CD1c-positive myeloid dendritic cell (primary cell): ENCODE measurements around the gene BOC.

ENCODE experiments used
- DNase-seq: peaks from one replicate; pipeline ENCODE4 v3.0.0-alpha.2; 2016; ENCODE audit errors: extremely low spot score

Gene BOC

DNA sequence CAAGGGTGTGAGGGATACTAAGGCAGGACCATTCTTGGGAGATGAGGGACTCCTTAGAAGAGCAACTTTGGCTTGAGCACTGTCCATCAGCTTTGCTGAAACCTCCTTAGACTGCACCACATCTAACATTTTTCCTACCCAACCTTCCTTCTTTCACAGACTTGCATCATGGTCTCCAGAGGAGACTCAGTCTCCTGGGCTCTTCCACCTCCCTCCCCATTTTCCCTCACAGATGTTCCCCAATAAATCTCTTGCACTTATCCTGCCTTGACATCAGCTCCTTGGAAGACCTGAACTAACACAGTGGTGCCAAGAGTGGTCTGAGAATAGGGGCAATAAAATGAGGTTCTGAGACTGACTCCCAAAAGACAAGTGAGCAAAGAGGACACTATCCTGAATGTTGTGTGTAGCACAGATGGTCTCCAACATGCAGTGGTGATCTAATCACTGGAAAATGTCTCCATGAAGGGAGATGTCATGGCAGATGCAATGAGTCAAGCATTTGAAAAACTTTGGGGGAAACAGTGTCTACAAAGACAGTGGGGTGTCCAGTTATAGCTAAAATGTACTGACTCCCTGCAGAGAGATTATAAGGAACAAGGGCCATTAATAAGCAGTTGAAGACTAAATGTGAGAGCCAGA, 26.0 kb upstream of the BOC start:
- DNase-seq, result no peak

DNA sequence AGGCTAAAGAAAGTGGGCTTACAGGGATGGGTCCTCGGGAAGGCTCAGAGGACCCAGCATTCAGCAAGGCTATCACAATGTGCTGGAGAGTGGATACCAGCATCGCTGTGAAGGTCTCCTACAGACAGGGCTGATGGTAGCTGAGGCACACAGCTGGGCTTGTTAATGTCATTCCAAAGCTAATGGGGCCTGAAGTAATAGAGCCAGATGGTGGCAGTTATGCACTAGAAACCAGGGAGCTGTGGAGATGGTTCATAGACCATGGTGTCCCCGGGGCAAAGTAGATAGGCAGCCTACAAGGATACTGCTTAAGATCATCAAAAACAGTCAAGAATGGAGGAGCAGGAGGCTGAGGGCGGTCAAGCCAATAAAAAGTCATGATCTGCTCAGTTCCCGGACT, 24.8 kb upstream of the BOC start:
- DNase-seq, result no peak

DNA sequence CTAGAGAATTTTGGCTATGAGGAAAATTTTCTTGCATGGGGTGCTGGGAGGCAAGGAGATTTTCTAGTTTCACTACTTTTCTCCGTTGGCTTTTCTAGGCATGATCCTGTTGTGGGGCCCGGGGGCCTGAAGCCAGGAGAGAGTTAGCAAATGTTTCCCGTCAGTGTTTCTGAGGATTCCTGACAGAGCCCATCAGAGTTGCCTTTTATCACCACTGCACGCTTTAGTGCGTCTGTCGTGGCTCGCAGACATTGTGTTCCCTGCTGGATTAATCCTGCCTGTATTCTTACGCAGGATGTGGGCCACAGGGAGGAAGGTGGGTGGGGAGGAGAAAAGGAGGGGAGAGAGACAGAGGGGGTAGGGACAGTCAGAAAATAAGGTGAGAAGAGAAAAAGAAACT, 18.1 kb upstream of the BOC start:
- no peak for DNase-seq

DNA sequence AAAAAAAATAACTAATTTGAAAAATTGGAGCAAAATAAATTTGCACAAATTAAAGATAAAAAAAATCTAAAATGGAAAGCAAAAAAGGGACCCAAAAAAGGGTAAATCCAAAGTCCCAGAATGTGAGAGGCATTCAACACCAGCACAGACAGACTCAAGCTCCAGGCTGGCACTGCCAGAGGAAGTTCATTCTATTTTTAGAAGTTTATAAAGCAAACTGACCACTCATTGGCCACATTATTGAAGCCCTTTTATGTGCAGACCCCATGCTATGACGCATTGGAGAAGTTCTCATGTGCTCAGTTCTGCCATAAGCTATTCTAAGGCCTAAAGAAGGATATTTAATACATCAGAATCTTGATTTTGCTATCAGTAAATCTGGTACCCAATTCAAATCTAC, 17.6 kb upstream of the BOC start:
- DNase-seq, result no peak

DNA sequence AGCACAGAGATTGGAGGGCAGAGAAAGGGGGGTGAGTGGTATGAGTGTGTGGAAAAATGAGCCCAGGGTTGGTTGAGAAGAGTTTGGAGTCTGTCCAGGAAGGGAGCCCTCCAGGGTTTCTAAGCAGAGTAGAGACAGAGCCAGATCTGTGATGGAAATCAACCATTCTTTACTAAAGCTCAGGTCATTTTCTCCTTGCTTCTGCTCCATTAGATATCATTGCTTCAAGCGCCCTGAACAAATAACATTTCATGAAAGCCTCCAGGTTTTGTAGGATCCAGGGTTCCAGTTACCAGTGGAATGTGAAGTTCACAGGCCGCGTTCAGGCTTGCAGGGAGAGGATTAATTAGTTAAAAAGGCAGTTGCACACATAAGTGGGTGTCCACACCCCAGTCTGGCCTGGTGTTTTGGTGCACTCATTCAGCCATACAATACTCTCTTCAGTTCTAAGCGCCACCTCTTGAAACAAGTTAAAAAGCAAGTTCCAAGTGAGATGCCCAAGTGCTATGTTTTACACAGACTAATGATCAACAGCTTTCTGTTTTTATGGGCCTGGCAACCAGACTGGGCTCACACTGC, 16.4 kb upstream of the BOC start:
- DNase-seq, result no peak

DNA sequence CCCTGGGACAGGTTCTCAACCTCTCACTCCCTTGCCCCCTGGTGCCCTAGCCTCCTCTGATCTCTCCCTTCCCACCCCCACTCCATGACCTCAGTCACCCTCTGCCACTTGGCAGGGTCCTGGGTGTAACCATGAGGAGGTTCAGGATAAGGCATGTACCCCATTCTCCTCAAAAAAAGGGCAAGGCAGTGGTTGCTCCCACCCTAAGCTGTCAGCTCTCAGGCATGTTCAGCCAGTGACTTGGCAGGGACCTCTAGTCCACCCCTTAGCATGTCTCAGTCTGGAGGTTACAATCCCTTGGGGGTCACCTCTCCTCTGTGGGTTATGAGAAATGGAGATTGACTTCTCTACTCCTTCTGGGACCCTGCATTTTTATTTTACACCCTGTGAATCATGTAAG, 11.0 kb upstream of the BOC start:
- no peak for DNase-seq

DNA sequence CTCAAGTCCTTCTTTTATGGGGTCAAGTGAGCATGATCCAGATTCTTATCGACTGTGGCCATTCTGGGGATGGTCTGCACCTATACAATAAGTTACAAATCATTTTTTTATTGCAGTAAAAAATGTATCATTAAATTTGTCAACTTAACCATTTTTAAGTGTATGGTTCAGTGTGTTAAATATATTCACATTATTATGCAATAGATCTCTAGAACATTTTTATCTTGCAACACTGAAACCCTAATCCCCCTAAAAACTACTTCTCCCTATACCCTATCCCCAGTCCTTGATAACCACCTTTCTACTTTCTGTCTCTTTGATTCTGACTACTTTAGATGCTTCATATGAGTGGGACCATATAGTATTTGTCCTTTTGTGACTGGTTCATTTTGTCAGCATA, 10.4 kb upstream of the BOC start:
- DNase-seq, result no peak

DNA sequence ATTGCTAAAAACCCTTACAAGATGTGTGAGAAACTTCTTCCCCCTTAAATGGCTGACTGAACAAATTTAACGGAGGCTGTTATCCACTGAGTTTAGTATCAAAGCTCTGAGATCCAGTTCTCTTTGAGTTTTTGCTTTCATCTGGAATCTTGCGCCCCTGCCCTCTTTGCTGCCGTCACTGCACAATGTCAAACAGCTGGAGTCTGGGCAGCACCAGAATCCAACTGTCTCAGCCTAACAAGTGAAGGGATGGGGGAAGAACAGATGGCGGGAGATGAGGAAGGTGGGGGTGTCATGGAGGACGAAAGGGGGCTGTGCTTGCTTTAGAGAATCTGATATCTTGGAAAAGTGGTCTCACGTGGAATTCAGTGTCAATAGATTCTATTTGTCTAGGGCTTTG, 7.0 kb upstream of the BOC start:
- DNase-seq, result no peak

DNA sequence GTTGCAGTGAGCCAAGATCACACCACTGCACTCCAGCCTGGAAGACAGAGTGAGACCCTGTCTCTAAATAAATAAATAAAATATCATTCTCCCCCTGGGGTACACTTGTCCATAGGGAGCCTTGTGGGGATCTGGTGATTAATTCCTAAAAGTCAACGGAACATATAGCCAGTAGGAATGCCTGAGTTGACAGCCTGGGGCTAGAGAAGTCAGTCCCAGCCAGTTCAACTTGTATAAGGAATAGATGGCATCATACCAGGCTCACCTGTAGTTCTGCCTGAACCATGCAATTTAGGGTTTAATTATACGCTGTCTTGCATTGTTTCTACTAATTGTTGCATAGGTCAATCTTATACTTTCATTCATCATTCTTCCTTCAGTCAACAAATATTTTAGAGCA, 5.9 kb upstream of the BOC start:
- DNase-seq, result no peak

DNA sequence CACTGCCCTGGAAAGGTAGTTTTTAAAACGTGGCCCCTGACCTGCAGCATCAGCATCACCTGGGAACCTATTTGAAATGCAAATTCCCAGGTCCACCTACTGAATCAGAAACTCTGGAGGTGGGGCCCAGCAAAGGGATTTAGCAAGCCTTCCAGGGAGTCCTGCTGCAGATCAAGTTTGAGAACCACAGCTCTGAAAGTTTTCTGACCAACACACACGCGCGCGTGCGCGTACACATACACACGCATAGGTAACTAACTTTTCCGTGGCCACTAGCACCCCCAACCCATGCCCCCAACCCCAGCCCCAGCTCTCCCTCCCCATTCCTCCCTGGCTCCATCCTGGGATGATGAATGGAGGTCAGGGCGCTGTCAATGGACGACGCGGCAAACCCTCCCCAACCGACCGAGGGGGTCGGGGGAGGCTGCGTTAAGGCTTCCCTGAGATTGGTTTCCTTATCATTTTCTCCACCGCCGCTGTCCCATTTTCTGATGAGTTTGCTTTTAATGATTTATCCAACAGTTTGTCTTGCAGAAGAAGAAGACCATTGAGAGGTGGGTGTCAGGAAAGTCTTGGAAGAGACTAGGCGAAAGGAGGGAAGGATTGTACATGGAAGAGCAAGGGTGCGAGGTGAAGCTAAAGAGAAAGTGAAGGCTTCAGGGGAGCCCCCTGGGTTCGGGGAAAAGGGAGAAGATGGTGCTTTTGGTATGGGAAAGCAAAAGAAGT, 590 bp upstream of the BOC start:
- DNase-seq, result no peak

DNA sequence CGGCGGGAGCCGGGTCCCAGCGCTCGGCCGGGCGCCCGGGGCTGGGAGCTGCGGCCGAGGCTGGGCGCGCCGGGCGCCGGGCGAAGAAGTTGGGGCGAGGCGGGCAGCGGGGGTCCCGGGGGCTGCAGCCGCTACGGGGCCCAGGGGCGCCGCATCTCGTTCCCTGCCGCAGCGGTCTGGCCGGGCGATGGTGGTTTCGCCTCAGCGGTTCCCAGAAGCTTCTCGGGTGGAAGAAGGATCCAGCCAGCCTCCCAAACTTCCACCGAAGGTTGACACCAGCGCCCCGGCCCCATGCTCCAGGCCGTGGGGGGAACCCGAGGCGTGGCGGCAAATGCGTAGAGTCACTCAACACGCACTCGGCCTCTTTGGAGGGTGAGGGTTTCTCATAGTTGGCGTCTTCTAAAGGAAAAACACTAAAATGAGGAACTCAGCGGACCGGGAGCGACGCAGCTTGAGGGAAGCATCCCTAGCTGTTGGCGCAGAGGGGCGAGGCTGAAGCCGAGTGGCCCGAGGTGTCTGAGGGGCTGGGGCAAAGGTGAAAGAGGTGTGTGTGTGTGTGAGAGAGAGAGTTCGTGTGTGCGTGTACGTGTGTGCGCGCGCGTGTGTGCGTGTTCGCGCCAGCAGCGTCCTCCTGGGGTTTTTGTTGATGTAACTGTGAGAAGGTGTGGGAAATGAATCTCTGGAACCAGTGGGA, 940 bp downstream of the BOC start:
- DNase-seq, result peak; percentile 71

DNA sequence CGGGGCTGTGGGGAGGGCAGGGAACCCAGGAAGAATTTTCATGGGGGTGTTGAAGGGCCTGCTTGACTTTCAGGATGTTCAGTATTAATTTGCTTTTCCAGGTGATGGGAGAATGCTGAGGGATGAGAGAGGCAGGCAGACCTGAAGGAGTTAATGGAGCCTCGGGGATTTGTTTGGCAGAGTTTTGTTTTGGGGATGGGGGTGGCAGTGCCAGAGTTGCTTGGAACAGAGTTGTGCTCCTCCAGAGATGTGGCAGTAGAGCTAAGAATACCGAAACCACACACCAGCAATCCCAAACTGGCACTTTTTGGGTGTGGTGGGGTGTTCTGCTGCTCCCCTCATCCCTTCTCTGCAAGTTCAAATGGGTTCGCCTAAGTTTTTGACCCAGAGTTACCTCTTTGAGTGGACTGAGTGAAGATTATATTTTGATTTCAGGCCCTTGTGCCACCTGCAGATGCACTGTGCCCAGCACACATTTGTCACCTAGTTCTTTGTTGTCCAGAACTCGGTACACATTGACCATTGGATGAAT, 1.6 kb downstream of the BOC start:
- no peak for DNase-seq

DNA sequence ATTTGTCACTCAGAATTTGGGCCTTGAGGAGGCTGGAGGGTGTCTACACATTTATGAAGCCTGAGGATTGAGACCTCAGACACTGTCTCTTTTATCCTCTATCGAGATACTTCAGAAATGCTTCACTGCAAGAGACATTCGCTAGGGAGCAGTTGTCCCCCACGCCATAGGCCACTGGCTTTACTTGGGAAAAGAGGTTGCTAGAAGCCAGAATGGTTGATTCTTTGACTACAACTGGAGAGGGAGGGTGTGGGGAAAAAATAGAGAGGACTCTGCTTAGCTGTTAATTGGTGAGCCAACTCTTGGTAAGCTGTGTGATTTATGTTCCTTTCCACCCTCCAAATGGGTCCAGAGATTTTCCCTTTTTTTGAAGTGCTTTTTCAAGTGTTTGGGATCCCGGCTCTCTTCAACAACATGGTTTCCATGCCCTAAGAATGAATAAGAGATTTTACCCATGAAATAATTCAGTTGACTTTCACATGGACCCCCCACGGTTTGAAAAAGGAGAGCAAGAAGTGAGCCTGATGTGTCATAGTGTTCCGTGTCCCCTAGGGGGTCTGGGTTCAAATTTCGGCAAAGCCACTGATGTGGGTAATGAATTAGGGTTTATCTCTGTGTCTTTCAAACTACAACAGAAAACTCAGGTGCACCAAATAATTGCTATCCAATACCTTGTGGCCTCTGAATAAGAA, 2.7 kb downstream of the BOC start:
- no peak for DNase-seq

DNA sequence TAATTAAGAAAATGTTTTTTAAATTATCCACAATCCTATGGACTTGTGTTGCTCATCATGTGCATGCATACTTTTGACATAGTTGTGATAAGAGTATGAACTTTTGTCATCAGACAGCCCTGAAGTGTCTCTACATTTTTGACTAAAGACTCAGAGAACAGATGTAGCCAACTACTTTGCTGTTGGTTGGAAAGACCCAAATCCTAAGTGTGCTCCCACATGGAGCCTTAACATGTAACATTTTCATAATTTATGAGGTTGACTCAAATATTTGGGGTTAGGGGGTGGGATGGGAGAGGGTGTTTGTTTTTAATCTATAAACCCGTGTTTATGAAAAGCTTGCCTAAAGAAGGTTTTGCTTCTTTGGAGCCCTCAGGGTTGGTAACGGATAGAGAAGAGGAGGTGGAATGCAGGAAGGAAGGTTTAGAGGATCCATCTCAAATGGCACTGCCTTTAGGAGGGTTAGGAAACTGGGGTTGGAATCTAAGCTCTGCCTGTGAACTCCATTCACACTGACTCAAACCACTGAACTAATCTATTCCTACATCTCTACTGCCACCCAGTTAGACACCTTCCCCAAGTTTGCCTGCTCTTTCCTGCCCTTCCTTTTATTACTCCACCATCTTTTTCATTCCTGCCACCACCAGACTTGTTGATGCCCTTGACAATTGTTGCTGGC, 3.7 kb downstream of the BOC start:
- no peak for DNase-seq

DNA sequence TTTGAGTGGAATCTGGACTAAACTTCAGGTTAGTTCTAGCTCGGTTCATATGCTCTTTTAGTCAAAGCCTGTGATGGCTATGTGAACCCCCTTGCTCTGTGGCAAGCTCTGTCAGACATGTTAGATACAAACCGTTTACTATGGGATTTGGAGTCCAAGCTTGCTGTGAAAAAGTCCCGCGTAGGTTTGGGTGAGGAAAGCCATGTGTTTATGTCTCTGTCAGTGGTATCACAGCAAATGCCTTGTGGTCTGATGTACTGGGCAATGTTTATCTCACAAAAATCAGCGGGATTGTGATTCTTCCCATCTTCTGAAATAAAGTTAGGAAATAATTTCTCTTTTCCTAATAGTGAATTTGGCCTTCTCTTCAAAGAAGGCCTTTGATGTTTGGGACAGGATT, 5.0 kb downstream of the BOC start:
- no peak for DNase-seq

DNA sequence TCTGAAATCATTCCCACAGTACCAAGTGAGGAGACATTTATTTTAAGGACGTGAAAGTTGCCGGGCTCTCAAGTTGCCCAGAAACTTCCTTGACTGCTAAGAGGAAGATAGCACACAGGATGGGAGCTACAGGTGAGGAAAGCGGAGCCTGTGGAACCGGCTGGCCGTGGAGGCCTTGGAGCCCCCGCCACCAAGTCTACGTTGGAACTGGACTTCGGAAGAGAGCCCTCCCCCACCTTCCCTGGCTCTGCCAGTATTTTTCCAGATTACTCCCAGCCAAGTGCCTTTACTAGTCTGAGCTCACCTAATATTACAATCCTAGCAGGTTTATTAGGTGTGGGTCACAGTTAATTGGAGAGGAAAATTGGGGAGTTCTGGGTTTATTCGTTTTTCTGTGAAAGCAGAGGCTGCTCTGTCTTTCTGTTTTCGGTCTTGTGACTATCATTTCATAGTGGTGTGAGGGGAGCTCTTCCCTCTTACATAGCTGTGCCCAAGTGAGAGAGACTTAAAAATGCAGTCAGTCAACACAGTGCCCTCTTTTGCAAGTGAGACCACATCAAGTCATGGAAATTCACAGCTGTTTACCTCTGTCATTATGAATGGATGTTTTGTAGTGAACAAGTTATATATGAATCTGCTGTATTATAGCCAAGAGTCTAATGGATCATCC, 6.8 kb downstream of the BOC start:
- no peak for DNase-seq

DNA sequence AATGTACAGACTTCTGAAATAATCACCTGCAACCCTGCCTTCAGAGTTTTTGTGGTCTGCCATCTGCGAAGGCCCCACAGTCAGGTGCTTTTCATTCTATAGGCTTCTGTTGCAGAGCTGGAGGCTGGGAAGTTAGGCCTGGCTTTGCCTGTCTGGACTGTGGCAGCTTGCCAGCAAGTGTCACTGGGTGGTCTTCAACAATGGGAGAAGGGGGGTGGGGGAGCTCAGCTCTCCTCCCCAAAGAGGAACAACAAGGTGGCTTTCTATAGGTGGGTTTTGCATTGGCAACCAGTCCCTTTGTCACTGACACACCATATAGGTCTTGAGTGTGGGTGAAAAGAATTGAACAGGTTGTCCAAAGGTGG, 7.3 kb downstream of the BOC start:
- no peak for DNase-seq

DNA sequence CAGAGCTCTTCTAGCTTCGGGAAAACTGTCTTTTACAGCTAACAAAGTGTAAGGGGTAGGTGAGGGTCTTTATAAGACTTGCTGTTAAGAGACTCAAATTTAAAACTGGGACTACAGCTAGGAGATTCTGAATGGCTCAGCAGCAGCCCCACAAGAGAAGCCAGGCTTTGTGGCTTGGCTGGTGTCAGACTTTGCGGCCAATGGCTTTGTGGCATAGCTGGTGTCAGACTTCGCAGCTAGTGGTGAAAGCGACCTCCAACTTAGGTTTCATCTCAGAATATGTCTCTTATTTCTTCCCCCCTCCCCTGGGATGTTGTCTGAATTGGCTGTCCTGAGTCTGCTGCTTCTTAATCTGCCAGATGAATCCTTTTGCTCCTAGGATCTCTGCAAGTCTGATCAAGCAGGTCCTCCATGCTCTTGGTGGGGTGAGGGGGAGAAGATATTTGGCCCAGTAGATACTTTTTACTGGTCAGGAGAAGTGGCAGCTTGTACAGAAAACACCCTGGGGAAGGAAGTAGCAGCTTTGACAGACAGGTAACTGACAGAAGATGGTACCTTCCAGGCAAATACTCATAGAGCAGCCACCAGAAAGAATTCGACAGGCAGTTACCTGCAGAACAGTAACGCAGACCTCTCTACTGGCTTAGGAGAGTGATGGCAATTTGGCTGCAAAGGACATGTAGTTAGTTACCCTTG, 8.4 kb downstream of the BOC start:
- DNase-seq, result no peak

DNA sequence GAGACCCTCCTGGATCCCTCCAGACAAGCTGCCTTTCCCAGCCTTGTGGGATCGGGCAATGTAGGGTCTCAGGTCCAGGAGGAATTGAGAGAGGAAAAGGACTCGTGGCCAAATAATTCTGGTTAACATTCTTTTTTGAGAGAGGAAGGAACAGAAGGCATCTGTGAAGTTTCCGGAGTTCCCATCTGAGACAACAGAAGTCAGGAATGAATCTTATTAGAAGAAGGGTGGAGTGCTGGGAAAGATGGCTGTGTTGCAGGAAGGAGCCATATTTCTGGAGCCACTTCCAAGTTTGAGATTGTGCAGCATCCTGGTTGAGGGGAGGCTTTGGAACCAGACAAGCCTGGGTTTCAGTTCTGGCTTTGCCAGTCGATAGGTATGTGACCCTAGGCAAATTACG, 9.4 kb downstream of the BOC start:
- no peak for DNase-seq

DNA sequence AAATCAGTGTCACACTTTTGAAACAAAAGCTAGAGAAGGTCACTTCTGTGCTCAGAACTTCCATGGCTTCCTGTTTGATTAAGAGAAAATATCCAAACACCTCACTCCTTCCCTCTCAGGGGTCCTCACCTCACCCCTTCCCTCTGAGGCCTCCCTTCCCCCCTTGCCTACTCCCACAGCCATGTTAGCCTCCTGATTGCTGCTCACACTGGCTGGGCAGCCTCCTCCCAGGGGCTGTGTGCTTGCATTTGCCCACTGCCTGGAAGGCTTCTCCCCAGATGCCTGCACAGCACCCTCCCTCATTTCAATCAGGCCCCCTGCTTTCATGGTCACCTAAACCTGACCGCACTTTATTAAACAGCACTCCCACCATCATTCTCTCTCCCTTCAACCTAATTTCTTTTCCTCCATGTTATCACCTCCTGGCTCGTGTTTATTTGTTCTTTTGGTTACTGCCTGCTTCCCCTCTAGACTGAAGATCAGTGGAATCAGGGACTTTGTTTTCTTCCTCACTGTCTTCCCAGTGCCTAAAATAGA, 10.4 kb downstream of the BOC start:
- no peak for DNase-seq
